ENCODE results near the gene LMOD3.
A peak's percentile ranks its signal among the peaks of the same experiment; 100 is the strongest.

The LMOD3 gene

GRCh38 chr3:69121513-69121912 is 882 bp downstream of the LMOD3 start:
- no peaks in the 10 kb centered on the region for H3K9me3 Mint-ChIP-seq
- H3K4me3 Mint-ChIP-seq: peak overlapping the region; percentile 50
- no peak for TF ChIP-seq CTCF (IDR thresholded peaks at IDR 0.05)
- peaks cover 11% of the 10 kb centered on the region for H3K27me3 Mint-ChIP-seq (ENCODE audit: low read depth, poor library complexity)
- H3K36me3 Mint-ChIP-seq (ENCODE audit: low read depth): no peaks in the 10 kb centered on the region
- DNase-seq: no peak
- H3K27ac Mint-ChIP-seq: peak overlapping the region; percentile 73
- H3K4me1 Mint-ChIP-seq: peaks cover 36% of the 10 kb centered on the region

- no peaks in the 10 kb centered on the region for H3K36me3 Mint-ChIP-seq (ENCODE audit: low read depth)
- no peak overlapping the region for H3K4me3 Mint-ChIP-seq
- peak; percentile 93 for TF ChIP-seq CTCF (IDR thresholded peaks at IDR 0.05)
- H3K9me3 Mint-ChIP-seq: no peaks in the 10 kb centered on the region
- peaks cover 11% of the 10 kb centered on the region for H3K27me3 Mint-ChIP-seq (ENCODE audit: low read depth, poor library complexity)
- peaks cover 36% of the 10 kb centered on the region for H3K4me1 Mint-ChIP-seq
- peak; percentile 81 for DNase-seq
- H3K27ac Mint-ChIP-seq: no peak overlapping the region
Measured at GRCh38 chr3:69120879-69121464, 1.4 kb downstream of the LMOD3 start.

- Mint-ChIP-seq H3K4me1 (peaks cover 36% of the 10 kb centered on the region), H3K9me3 (no peaks in the 10 kb centered on the region), H3K27me3 (ENCODE audit: low read depth, poor library complexity) (peaks cover 11% of the 10 kb centered on the region), H3K27ac (no peak overlapping the region), H3K4me3 (no peak overlapping the region), H3K36me3 (ENCODE audit: low read depth) (no peaks in the 10 kb centered on the region)
- DNase-seq: no peak
- TF ChIP-seq CTCF (IDR thresholded peaks at IDR 0.05): no peak
Measured at GRCh38 chr3:69119681-69120080, 2.7 kb downstream of the LMOD3 start.

- no peak for DNase-seq
- TF ChIP-seq CTCF (IDR thresholded peaks at IDR 0.05): no peak
- Mint-ChIP-seq H3K36me3 (ENCODE audit: low read depth) (no peaks in the 10 kb centered on the region), H3K27ac (no peak overlapping the region), H3K27me3 (ENCODE audit: low read depth, poor library complexity) (peaks cover 11% of the 10 kb centered on the region), H3K4me1 (peaks cover 36% of the 10 kb centered on the region), H3K4me3 (no peak overlapping the region), H3K9me3 (no peaks in the 10 kb centered on the region)
Measured at GRCh38 chr3:69119138-69119537, 3.3 kb downstream of the LMOD3 start.

GRCh38 chr3:69118555-69118954 is 3.8 kb downstream of the LMOD3 start:
- Mint-ChIP-seq H3K4me3 (no peak overlapping the region), H3K27ac (no peak overlapping the region), H3K36me3 (ENCODE audit: low read depth) (no peaks in the 10 kb centered on the region), H3K4me1 (peaks cover 32% of the 10 kb centered on the region), H3K9me3 (no peaks in the 10 kb centered on the region), H3K27me3 (ENCODE audit: low read depth, poor library complexity) (peaks cover 11% of the 10 kb centered on the region)
- no peak for TF ChIP-seq CTCF (IDR thresholded peaks at IDR 0.05)
- DNase-seq: no peak

- no peaks in the 10 kb centered on the region for H3K9me3 Mint-ChIP-seq
- H3K36me3 Mint-ChIP-seq (ENCODE audit: low read depth): no peaks in the 10 kb centered on the region
- H3K4me3 Mint-ChIP-seq: no peak overlapping the region
- peaks cover 16% of the 10 kb centered on the region for H3K4me1 Mint-ChIP-seq
- TF ChIP-seq CTCF (IDR thresholded peaks at IDR 0.05): no peak
- no peak for DNase-seq
- no peak overlapping the region for H3K27ac Mint-ChIP-seq
- peaks cover 11% of the 10 kb centered on the region for H3K27me3 Mint-ChIP-seq (ENCODE audit: low read depth, poor library complexity)
Measured at GRCh38 chr3:69116897-69117296, 5.5 kb downstream of the LMOD3 start.

Measured in nephron progenitor cell (in vitro differentiated cells).